ENCODE measurements around the gene DPY19L1.

GRCh38 chr7:34879871-34880270 lies 157.4 kb downstream of the DPY19L1 start:
- TF ChIP-seq, protein P1, sequence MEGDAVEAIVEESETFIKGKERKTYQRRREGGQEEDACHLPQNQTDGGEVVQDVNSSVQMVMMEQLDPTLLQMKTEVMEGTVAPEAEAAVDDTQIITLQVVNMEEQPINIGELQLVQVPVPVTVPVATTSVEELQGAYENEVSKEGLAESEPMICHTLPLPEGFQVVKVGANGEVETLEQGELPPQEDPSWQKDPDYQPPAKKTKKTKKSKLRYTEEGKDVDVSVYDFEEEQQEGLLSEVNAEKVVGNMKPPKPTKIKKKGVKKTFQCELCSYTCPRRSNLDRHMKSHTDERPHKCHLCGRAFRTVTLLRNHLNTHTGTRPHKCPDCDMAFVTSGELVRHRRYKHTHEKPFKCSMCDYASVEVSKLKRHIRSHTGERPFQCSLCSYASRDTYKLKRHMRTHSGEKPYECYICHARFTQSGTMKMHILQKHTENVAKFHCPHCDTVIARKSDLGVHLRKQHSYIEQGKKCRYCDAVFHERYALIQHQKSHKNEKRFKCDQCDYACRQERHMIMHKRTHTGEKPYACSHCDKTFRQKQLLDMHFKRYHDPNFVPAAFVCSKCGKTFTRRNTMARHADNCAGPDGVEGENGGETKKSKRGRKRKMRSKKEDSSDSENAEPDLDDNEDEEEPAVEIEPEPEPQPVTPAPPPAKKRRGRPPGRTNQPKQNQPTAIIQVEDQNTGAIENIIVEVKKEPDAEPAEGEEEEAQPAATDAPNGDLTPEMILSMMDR (IDR thresholded peaks at IDR 0.05) = no peak
- no peak for TF ChIP-seq POLR2A (IDR thresholded peaks at IDR 0.05)

Measured in adrenal gland (tissue), 5 donors.